DMS153 treated with DMSO at 0.1 percent for 48 hours (cell line): Measurements from ENCODE around the gene TBC1D24.

Experiments used
- DNase-seq: peaks from one replicate; lab custom pipeline; 2025; ENCODE audit not compliant: unreplicated experiment; lab: John Stamatoyannopoulos, UW

The TBC1D24 gene

DNA sequence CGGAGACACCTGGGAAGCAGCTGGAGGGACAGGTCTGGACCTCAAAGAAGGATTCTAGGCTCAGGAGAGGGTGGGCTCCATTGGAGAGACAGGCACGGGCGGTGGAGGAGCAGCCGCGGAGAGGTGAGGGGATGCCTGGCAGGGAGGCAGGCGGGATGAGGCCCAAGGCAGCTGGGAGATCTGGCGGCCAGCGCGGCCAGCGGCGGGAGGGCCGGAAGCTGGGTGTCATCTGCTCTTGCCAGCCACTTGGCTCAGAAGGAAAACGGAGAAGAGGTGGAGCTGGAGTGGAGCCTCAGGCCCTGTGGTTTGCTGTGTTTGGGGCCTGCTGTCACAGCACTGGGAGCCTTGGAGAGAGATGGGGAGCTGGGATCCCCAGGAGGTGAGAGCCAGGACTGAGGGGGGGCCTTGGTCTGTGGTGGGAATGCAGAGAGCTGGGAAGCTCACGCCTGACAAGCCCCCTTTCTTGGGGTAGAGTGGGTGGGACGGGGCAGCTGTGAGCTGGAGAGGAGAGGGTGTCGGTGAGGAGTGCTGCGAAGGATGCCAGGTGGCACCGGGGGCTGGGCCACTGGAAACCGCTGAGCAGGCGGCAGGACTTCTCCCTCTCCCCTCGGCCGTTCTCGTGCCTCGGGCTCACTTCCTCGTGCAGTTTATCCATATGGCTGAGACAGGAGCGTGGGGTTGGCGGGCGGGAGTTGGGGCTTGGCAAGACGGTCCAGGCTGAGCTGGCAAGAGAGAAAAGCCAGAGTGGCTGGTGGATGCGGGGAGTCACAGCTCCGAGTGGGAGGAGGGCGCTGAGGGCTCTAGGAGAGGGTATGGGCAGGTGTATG lies 8.0 kb downstream of the TBC1D24 start:
- peak; percentile 37 for DNase-seq

DNA sequence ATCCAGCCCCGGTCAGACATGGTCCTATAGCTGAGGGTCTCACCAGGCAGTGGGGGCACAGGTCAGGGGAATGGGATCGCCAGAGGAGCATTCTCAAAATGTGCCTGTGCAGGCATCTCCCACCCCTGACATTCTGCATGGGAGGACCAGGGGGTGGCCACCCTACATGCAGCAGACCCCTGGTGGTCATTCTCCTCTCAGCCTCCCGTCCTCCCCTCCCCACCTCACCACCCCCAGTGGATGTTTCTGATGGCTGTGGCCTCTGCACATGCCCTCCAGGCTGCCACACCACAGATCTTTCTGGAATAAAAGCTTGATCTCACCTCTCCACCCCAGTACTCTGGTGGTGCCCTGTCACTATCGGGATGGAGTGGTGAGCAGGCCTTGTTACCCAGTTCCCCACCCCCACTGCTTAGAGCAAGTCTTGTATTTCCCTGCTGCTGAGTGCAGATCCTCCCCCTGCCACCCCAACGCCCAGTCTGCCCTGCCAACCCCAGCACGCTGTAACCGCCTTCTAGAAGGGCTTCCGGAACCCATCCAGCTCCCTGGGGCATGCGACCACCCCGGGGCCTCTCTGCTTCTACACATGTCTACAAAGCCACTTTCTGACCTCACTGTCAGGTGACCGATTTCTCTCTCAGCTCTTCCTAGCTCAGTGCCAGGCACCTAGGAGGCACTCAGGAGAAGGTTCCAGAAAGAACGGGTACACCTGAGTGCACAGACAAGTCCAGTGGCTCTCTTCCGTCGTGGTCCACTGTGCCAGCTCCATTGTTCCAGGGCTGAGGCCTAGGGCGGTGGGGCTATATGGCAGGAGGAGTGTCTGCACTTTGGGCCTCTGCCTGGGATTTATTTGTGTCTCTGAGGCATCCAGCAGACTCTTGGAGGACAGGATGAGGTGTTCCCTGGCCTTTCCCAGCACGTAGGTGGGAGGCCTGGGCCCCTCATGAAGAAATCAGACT lies 9.3 kb downstream of the TBC1D24 start:
- DNase-seq: no peak

DNA sequence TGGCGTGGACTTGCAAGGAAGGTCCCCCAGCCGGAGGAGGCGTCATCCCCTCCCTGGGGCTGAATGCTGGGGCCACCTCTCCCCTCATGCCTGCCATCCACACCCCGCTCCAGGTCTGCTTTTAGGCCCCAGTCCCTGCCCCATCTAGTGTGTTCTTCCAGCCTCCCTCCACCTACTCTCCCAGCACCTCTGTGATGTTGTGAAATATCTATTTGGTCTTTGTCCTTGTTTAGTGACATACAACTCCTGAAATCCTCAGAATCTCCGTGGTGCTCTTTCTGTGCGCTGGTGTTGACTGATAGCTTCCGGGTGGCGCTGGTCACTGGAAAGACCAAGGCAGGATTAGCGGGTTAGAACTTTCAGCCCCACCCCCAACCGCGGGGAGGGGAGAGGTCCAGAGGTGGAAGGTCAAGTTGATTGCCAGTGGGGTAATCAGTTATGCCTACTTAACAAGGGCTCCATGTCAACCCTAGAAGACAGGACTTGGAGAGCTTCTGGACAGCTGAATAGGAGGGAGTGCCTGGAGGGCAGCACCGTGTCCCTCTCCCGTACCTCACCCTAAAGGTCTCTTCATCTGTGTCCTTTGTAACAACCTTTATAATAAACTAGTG lies 10.1 kb downstream of the TBC1D24 start:
- DNase-seq: no peak

DNA sequence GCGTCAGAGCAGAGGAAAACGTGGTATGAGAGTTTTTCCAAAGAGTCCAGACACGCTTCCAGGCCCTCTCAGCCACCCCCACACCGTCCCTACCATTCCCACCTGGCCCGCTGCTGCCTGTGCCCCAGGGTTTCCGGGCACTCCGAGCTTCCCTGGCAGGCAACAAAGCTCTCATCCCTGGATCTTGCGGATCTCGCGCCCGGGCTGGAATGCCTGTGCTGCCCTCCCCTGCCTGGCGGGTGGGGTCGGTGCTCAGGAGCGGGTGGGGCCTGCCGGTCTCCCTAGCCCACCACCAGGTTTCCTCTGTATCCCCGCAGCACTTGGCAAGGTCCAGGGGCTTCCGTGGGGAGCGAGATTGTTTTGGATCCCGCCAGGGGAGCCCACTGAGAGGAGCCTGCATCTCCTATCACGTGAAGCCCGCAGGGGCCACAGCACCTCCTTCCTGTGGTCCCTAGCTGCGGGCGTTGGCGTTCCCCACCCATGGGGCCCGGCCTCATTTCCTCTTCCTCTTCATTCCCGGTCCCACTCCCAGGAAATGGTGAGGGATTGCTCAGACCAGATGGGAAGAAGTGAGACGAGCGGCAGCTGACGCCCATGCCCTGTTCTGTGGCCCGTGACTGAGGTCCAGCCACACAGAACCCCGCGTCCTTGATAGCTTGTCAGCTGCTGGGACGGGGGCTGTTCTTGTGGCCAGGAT lies 11.0 kb downstream of the TBC1D24 start:
- no peak for DNase-seq

DNA sequence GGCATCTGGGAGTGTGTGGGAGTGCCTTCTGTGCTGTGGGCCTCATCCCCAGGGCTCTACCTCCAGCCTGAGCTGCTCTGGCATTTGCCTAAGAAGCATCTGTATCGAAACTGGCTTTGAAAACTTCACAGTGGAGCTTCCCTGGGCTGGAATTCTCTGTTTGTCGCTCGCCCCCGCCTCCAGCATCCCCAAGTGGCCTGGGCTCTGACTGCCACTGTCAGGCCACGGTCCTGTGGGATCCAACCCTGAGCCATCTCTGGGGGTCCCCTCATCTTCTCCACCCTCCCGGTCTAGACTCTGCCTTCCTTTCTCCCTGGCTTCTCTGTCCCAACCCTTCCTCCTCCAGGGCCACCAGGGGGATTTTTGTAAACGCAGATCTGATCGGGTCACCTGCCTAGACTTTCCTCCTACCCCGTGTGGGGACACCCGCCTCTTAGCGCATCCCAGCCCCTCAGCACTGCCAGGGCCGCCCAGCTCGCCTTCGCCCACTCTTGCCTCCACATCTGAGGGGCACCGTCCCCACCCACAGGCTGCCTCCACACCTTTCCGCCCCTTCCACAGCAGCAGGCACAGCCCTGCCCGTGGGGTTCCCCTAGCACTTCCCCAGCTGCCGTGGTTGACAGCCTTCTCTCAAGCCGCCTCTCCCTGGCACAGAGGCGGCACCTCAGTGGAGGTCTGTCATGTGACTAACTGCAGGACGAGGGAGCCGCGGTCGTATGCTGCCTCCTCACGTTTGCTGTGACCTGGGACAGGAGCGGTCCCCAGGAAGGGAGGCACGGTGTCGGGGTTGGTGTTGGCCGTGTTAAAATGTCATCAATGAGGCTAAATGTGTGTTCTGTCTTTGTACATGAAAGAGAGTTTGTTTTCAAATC lies 12.0 kb downstream of the TBC1D24 start:
- DNase-seq: no peak

DNA sequence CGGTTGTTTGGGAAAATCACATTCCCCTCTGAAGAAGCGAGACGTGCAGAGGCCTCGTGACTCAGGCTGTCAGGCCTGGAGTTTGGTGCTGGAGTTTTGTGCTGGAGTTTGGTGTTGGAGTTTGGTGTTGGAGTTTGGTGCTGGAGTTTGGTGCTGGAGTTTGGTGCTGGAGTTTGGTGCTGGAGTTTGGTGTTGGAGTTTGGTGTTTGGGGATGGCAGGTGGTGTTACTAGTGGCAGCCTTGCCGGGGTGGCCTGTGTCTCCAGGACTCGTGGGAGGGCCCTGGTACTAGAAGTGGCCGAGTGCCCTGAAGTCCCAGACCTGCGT lies 12.6 kb downstream of the TBC1D24 start:
- DNase-seq: no peak

DNA sequence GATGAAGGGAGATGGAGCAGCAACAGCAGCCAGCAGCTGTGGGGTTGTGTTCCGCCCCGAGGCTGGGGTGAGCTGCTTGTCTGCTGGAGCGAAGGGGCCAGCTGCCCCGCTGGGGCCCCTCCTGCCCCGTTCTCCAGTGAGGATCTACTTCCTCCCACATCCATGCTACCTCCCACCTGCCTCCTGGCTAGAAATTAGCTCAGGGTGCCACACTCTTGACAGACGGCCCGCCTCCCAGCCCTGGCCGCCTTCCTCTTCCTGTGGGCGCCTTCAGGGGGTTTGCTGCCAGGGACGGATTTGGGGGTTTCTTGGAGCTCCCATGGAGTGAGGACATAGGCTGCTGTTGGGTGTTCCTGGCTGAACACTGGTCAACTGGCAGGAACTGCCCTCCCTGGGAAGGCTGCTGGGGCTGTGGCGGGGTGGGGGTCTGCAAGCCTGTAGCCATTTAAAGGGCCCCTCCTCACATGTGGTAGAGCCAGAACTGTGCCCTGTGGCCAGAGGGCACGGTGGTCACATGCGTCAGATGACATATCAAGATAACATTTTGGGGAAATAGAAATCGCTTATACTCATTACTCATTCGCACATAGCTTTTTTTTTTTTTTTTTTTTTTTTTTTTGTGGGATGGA lies 13.1 kb downstream of the TBC1D24 start:
- no peak for DNase-seq

DNA sequence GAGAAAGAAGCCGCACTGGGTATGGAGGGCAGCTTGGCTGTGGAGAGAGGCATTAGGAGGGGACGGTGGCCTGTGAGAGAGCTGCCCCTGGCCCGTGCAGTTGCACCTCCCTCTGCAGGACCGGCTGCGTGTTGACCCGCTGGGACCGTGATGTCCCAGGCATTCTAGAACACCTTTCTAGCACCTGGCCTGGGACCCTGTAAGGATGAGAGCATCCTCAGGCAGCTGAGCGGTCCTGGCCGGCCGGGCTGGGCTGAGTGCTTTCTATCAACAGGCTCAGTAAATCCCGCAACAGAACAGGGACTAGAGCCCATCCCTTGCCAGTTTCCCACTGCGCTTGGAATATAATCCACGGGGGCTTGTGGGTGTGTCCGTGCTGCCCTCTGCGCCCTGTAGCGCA lies 14.7 kb downstream of the TBC1D24 start:
- no peak for DNase-seq

DNA sequence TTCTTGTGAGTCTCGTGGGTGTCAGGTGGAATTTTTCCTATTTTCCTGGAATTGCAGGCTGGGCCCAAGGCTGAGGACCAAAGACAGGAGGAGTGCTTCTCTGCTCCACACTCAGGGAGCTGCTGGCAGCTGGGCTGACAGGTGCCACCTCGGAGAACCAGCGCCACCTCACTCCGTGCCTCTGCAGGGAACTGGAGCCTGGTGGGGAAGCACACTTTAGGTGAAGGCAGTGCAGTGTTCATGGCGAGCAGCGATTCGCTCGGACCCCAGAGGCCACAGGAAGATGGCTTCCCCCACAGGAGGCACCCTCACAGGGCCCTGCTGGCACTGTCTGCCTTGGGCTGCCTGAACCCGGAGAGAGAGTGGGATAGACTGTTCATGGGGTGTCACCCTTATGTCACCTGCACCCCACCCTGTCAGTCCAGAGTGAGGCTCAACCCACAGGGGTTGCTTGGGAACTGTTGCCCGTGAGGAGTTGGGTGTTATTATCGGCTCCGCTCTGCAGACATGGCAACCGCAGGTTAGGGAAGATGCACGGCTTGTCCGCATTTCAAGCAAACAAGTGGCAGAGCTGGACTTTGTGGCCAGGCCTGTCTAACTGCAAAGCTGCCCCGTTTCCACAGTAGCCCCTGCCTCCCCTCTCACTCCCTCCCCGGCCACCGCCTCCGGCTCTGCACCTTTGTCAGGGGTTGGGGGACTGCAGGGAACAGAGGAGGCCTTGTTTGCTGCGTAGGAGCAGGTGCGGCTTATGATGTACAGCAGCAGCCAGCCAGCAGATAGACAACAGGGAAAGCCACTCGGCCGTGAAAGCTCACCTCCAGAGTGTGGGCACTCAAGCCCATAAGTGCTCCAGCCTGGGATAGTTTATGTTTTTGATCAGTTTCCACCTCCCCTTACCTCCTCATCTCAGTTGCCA lies 15.5 kb downstream of the TBC1D24 start:
- no peak for DNase-seq

DNA sequence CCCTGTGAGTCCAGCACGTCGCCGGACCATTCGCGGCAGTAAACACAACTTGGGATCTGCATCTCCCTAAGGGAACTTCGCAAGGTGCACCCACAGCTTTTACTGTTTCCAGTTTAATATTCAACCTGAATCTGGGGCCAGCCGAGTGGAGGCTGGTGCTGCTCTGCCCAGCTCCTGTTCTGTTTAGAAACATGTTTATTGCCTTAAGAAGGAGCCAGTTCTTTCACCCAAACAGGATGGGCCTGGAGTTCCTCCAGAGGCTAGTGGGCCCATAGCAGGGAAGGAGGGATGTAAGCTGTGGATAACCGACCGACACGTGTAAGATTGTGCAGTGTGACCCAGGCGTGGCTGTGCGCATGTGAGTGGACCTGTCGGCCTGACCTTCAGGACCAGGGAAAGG lies 17.4 kb downstream of the TBC1D24 start:
- no peak for DNase-seq

DNA sequence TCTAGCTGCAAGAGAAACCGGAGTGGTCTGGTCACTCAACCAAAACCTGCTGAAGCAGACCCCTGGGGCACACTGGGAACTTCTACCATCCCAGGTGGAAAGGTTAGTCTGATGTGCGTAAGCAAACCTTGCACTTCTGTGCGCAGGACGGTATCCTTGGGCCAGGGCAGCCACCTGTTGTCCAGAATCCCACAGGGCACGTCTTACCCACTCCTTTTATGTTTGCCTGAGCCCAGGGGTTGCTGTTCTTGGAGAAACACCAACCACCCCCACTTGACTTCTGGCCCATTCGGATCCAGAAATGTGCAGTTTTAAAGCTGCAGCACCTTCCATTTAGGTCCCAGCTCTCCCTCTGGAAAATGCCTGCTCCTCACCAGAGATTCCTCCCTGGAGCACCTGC lies 18.7 kb downstream of the TBC1D24 start:
- no peak for DNase-seq

DNA sequence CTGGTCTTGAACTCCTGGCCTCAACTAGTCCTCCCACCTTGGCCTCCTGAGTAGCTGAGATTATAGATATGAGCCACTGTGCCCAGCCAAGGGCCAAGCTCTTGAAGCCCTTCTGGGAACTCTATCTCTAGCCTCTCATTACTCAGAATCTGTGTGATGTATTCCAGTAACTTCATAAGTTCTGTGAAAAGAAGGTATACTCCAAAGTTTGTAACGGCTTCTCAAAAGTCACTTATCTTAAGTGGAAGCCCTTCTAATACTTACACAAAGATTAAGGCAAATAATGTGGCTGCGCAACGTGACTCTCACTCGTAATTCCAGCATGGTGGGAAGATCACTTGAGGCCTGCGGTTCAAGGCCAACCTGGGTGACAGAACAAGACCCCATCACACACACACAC lies 19.7 kb downstream of the TBC1D24 start:
- DNase-seq: no peak

DNA sequence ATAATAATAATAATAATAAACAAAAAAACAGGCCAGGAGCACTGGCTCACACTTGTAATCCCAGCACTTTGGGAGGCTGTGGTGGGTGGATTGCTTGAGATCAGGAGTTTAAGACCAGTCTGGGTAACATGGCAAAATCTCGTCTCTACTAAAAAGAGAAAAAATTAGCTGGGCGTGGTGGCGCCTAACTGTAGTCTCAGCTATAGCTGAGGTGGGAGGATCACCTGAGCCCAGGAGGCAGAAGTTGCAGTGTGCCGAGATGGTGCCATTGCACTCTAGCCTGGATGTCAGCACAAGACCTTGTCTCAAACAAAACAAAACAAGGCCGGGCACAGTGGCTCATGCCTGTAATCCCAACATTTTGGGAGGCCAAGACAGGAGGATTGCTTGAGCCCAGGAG lies 20.1 kb downstream of the TBC1D24 start:
- no peak for DNase-seq

DNA sequence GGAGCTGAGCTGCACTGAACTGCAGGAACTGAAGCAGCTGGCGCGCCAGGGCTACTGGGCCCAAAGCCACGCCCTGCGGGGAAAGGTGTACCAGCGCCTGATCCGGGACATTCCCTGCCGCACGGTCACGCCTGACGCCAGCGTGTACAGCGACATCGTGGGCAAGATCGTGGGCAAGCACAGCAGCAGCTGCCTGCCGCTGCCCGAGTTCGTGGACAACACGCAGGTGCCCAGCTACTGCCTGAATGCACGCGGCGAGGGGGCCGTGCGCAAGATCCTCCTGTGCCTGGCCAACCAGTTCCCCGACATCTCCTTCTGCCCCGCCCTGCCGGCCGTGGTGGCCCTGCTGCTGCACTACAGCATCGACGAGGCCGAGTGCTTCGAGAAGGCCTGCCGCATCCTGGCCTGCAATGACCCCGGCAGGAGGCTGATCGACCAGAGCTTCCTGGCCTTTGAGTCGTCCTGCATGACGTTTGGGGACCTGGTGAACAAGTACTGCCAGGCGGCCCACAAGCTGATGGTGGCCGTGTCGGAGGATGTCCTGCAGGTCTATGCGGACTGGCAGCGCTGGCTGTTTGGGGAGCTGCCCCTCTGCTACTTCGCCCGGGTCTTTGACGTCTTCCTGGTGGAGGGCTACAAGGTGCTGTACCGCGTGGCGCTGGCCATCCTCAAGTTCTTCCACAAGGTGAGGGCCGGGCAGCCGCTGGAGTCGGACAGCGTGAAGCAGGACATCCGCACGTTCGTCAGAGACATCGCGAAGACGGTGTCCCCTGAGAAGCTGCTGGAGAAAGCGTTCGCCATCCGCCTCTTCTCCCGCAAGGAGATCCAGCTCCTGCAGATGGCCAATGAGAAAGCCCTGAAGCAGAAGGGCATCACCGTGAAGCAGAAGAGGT lies 21.5 kb downstream of the TBC1D24 start:
- DNase-seq: no peak

DNA sequence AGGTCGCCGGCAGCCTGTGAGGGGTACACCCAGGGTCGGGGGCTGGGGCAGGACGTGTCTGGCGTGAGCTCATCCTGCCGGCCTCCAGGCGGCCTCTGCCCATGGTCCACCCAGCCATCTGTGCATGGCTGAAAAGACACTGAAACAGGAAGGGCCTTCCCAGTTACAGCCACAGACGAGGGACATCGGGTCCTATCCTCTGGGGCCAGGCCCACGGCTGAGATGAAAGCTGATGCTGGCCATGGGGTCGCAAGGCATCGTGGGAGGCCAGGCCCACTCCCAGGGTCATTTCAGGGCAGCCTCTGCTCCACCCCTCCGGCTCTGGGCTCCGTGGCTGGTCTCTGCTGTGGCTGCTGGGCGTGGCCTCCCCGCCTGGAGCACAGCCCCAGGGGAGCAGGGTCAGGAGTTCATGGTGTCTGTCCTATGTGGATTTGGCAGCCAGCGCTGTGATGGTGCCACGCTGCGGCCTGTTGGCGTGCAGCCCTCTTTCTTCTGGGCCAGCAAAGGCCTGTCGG lies 22.2 kb downstream of the TBC1D24 start:
- no peak for DNase-seq

DNA sequence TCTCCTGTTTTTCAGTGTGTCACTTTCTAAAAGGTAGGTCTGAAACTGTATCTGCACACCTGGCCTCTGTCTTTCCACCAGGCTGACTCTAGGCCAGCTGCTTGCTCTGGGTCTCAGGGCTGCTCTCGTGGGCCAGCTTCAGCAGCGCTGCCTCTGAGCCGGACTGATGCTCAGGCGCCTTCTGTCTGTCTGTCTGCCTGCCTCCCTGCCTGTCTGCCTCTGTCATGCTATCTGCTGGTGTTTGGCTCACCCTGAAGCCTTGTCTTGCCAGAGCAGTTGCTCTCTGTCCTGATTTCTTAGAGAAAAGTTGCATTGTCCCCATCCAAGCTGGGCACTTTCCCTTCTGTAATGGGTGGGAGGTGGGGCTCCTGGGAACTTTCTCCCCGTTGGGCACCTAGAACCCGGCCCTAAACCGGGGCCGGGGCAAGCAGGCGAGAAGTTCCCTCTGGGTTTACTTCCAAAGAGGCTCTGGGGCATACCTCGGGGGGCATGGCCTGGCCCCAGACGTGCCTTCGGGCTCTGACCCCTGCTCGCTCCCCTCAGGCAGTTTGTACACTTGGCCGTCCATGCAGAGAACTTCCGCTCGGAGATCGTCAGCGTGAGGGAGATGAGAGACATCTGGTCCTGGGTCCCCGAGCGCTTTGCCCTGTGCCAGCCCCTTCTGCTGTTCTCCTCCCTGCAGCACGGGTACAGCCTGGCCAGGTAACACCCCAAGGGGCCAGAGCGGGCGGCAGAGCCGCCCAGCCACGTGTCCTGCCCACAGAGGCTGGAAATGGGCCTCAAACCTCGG lies 23.0 kb downstream of the TBC1D24 start:
- DNase-seq: no peak
